H9 (cell line): ENCODE measurements around the gene THRB. TPM values are rescaled to one million over a fixed set of nuclear protein-coding genes. Genes with fewer than 3 reads are reported as not detected.

Experiments
- DNase-seq: peaks from one replicate; pipeline ENCODE4 v3.0.0-alpha.2; 2017
- H2AFZ ChIP-seq: one replicate; pipeline ENCODE4 v1.6.1; 2013; ENCODE audit warnings: mild to moderate bottlenecking, low read length, control low read depth, moderate library complexity
- H2AK5ac ChIP-seq: 2 replicates; pipeline ENCODE4 v1.6.1; 2013; ENCODE audit warnings: low read length, control low read depth, mixed read lengths; ENCODE audit not compliant: insufficient read length
- H2BK120ac ChIP-seq: one replicate; pipeline ENCODE4 v1.6.1; 2013; ENCODE audit warnings: low read depth, mild to moderate bottlenecking, low read length, control low read depth, inconsistent platforms; ENCODE audit not compliant: poor library complexity, severe bottlenecking
- H2BK12ac ChIP-seq: 2 replicates; pipeline ENCODE4 v1.6.1; 2013; ENCODE audit warnings: low read length, control low read depth, mixed read lengths, low read depth; ENCODE audit not compliant: insufficient read length
- H2BK15ac ChIP-seq: 2 replicates; pipeline ENCODE4 v1.6.1; 2013; ENCODE audit warnings: low read depth, low read length, control low read depth
- H2BK20ac ChIP-seq: one replicate; pipeline ENCODE4 v1.6.1; 2013; ENCODE audit warnings: low read depth, mild to moderate bottlenecking, low read length, control low read depth, inconsistent platforms; ENCODE audit not compliant: poor library complexity, severe bottlenecking
- H2BK5ac ChIP-seq: 2 replicates; pipeline ENCODE4 v1.6.1; 2013; ENCODE audit warnings: low read length, control low read depth, mixed read lengths; ENCODE audit not compliant: insufficient read length
- H3K14ac ChIP-seq: 2 replicates; pipeline ENCODE4 v1.6.1; 2013; ENCODE audit warnings: low read length, control low read depth; ENCODE audit not compliant: insufficient read depth
- H3K18ac ChIP-seq: 2 replicates; pipeline ENCODE4 v1.6.1; 2013; ENCODE audit warnings: low read depth, mild to moderate bottlenecking, mixed read lengths, low read length, control low read depth; ENCODE audit not compliant: insufficient read length
- H3K23ac ChIP-seq: 2 replicates; pipeline ENCODE4 v1.6.1; 2013; ENCODE audit warnings: low read length, control low read depth, mixed read lengths, low read depth; ENCODE audit not compliant: insufficient read length
- H3K23me2 ChIP-seq: 2 replicates; pipeline ENCODE4 v1.6.1; 2013; ENCODE audit warnings: low read depth, mild to moderate bottlenecking, mixed read lengths, low read length, control low read depth; ENCODE audit not compliant: insufficient read length, poor library complexity, severe bottlenecking
- H3K27ac ChIP-seq: 2 replicates; pipeline ENCODE4 v1.5.1; 2013; ENCODE audit warnings: low read length, control low read depth, mixed read lengths, low read depth; ENCODE audit not compliant: insufficient read length
- H3K27me3 ChIP-seq: 2 replicates; pipeline ENCODE4 v1.6.1; 2013; ENCODE audit warnings: low read length, control low read depth, inconsistent platforms; ENCODE audit not compliant: insufficient read depth
- H3K4ac ChIP-seq: 2 replicates; pipeline ENCODE4 v1.6.1; 2013; ENCODE audit warnings: low read depth, mild to moderate bottlenecking, control low read depth, inconsistent platforms, low read length, moderate library complexity
- H3K4me1 ChIP-seq: 2 replicates; pipeline ENCODE4 v1.6.1; 2013; ENCODE audit warnings: low read length, control low read depth, inconsistent platforms; ENCODE audit not compliant: insufficient read depth
- H3K4me2 ChIP-seq: 2 replicates; pipeline ENCODE4 v1.6.1; 2013; ENCODE audit warnings: low read length, control low read depth, mixed read lengths; ENCODE audit not compliant: insufficient read length, insufficient read depth
- H3K56ac ChIP-seq: 2 replicates; pipeline ENCODE4 v1.6.1; 2013; ENCODE audit warnings: low read depth, mild to moderate bottlenecking, mixed read lengths, low read length, control low read depth; ENCODE audit not compliant: insufficient read length
- H3K79me1 ChIP-seq: 2 replicates; pipeline ENCODE4 v1.6.1; 2013; ENCODE audit warnings: low read depth, mild to moderate bottlenecking, moderate library complexity, low read length, control low read depth, inconsistent platforms; ENCODE audit not compliant: insufficient read depth, poor library complexity, severe bottlenecking
- H3K79me2 ChIP-seq: 2 replicates; pipeline ENCODE4 v1.6.1; 2013; ENCODE audit warnings: low read length, control low read depth, inconsistent platforms; ENCODE audit not compliant: insufficient read depth
- H3K9ac ChIP-seq: 2 replicates; pipeline ENCODE4 v1.6.1; 2013; ENCODE audit warnings: low read length, control low read depth, mixed read lengths; ENCODE audit not compliant: insufficient read length; ENCODE audit errors: extremely low read depth
- H3K9me3 ChIP-seq: one replicate; pipeline ENCODE4 v1.6.1; 2013; ENCODE audit warnings: low read depth, low read length, inconsistent platforms; ENCODE audit not compliant: control insufficient read depth
- H3T11ph ChIP-seq: one replicate; pipeline ENCODE4 v1.6.1; 2013; ENCODE audit warnings: mild to moderate bottlenecking, low read length, control low read depth, inconsistent platforms
- H4K20me1 ChIP-seq: one replicate; pipeline ENCODE4 v1.6.1; 2013; ENCODE audit not compliant: control insufficient read depth, insufficient read length, insufficient read depth
- H4K5ac ChIP-seq: 2 replicates; pipeline ENCODE4 v1.6.1; 2013; ENCODE audit warnings: low read depth, mild to moderate bottlenecking, mixed read lengths, low read length, control low read depth; ENCODE audit not compliant: insufficient read length
- H4K8ac ChIP-seq: replicated peaks from 2 replicates; pipeline ENCODE4 v1.6.1; 2013; ENCODE audit warnings: low read length, control low read depth, mixed read lengths, low read depth; ENCODE audit not compliant: insufficient read length
- H4K91ac ChIP-seq: 2 replicates; pipeline ENCODE4 v1.6.1; 2013; ENCODE audit warnings: low read depth, mild to moderate bottlenecking, moderate library complexity, mixed read lengths, low read length, control low read depth; ENCODE audit not compliant: insufficient read length
- H3K27ac Mint-ChIP-seq, 3 experiments: 2 replicates in 2 of 3; 3 replicates in 1 of 3; pipeline ENCODE4 v1.8.0; 2020 to 2021; ENCODE audit warnings: mixed read lengths in 3 of 3, mild to moderate bottlenecking in 1 of 3, moderate library complexity in 1 of 3
- H3K27me3 Mint-ChIP-seq: 2 replicates; pipeline ENCODE4 v1.8.0; 2021; ENCODE audit warnings: low read depth, mild to moderate bottlenecking, moderate library complexity, mixed read lengths
- H3K36me3 Mint-ChIP-seq, 3 experiments: 2 replicates in 2 of 3; 3 replicates in 1 of 3; pipeline ENCODE4 v1.8.0; 2020 to 2021; ENCODE audit warnings: low read depth in 3 of 3, mixed read lengths in 3 of 3; ENCODE audit not compliant: insufficient read depth in 1 of 3
- H3K4me1 Mint-ChIP-seq, 2 experiments: 2 replicates each; pipeline ENCODE4 v1.8.0; 2020; ENCODE audit warnings: mixed read lengths in 2 of 2
- H3K4me3 Mint-ChIP-seq, 2 experiments: 2 replicates in 1 of 2; 3 replicates in 1 of 2; pipeline ENCODE4 v1.8.0; 2020 to 2021; ENCODE audit warnings: mild to moderate bottlenecking in 2 of 2, mixed read lengths in 2 of 2, moderate library complexity in 1 of 2
- H3K9me3 Mint-ChIP-seq, 2 experiments: 2 replicates in 1 of 2; 3 replicates in 1 of 2; pipeline ENCODE4 v1.8.0; 2020; ENCODE audit warnings: mild to moderate bottlenecking in 2 of 2, mixed read lengths in 2 of 2, moderate library complexity in 1 of 2
- CTCF ChIP-seq: fragments of 200-600 bp; sonication (generic); conservative IDR thresholded peaks from 3 replicates; pipeline ENCODE4 v1.8.0; 2021; ENCODE audit warnings: antibody characterized with exemption, mild to moderate bottlenecking
- WGBS: extraction: QIAGEN DNeasy Blood & Tissue Kit; methylation state at CpG from one replicate; pipeline ENCODE4 v1.1.7; 2013; ENCODE audit warnings: missing lambda C conversion rate, low lambda C conversion rate, mixed read lengths; ENCODE audit not compliant: insufficient read length; ENCODE audit errors: extremely low coverage; 5-methylcytosine and 5-hydroxymethylcytosine counted together
- total RNA-seq: library from RNA; stranded (reverse); gene quantifications from 2 replicates; pipeline ENCODE4 v1.2.1, GENCODE V29; 2021

Gene THRB
- total RNA-seq, 1 experiment from 2014 or later: 8.6 TPM

GRCh38 chr3:24215502-24215901 lies 279.1 kb downstream of the THRB start:
- no peak overlapping the region for H3K56ac ChIP-seq
- no peak overlapping the region for H3K27ac ChIP-seq
- no peak overlapping the region for H3K27ac Mint-ChIP-seq
- no peak overlapping the region for H4K8ac ChIP-seq
- no peaks in the 10 kb centered on the region for H3K23me2 ChIP-seq
- no peak overlapping the region for H4K91ac ChIP-seq
- H2AFZ ChIP-seq: no peak overlapping the region
- no peak for DNase-seq
- H3K4ac ChIP-seq: no peak overlapping the region
- H3K4me1 Mint-ChIP-seq: peaks cover 10 to 11% of the 10 kb centered on the region in 2 experiments
- H2BK12ac ChIP-seq: no peak overlapping the region
- no peaks in the 10 kb centered on the region for H3K79me2 ChIP-seq
- no peaks in the 10 kb centered on the region for H3K79me1 ChIP-seq
- no peak overlapping the region for H3K4me2 ChIP-seq
- no peak overlapping the region for H3K23ac ChIP-seq
- no peak overlapping the region for H3K14ac ChIP-seq
- no peak overlapping the region for H3K9ac ChIP-seq
- no peaks in the 10 kb centered on the region for H3K9me3 Mint-ChIP-seq
- H3T11ph ChIP-seq: no peak overlapping the region
- H3K4me3 Mint-ChIP-seq: no peak overlapping the region
- no peaks in the 10 kb centered on the region for H3K27me3 ChIP-seq
- no peak for TF ChIP-seq CTCF
- H2BK20ac ChIP-seq: no peak overlapping the region
- no peaks in the 10 kb centered on the region for H3K36me3 Mint-ChIP-seq
- H2BK15ac ChIP-seq: no peak overlapping the region
- no peak overlapping the region for H2AK5ac ChIP-seq
- WGBS: no CpG with 5 or more reads among the region's 2 CpGs
- no peak overlapping the region for H2BK120ac ChIP-seq
- H3K18ac ChIP-seq: no peak overlapping the region
- H4K5ac ChIP-seq: no peak overlapping the region
- H4K20me1 ChIP-seq: no peaks in the 10 kb centered on the region
- no peaks in the 10 kb centered on the region; the same call in 1 of the 2 replicates for H3K4me1 ChIP-seq
- no peak overlapping the region for H2BK5ac ChIP-seq
- no peaks in the 10 kb centered on the region for H3K9me3 ChIP-seq
- H3K27me3 Mint-ChIP-seq: no peaks in the 10 kb centered on the region
